K562 (cell line): ENCODE data around the gene TMED5. TPM values are rescaled to one million over a fixed set of nuclear protein-coding genes. Genes with fewer than 3 reads are reported as not detected.

Experiments used
- ATAC-seq: fragments of 200-7000 bp; cut with Tn5 transposase; 3 replicates; pipeline ENCODE4 v1.9.1; 2020; ENCODE audit warnings: moderate library complexity
- BruUV-seq: library from RNA; stranded (reverse); fragments of 400-500 nt; replicated peaks from 2 replicates; lab custom pipeline; 2021; lab: Mats Ljungman, UMichigan
- CTCF ChIA-PET: fragments of 300-600 bp; formaldehyde crosslinking; extraction: SDS; loops from one replicate; lab custom pipeline; 2021; ENCODE audit warnings: low intra/inter-chr PET ratio; lab: Yijun Ruan, JAX
- POLR2A ChIA-PET: fragments of 300-600, 350-650 bp; sonication (Branson Sonifier 250); formaldehyde crosslinking; extraction: SDS; loops from one replicate; lab custom pipeline; 2021; ENCODE audit warnings: antibody characterized with exemption, inconsistent platforms; lab: Yijun Ruan, JAX
- DNase-seq, 4 experiments: peaks; one replicate each; pipeline versions ENCODE4 v3.0.0 to v3.0.0-alpha.2; 2011 to 2018; ENCODE audit warnings: low spot score in 3 of 4, mixed read lengths in 3 of 4; ENCODE audit errors: extremely low read depth in 1 of 4
- FAIRE-seq: peaks from 2 replicates; lab custom pipeline; 2011; peaks lifted over from hg19 to GRCh38; lab: Jason Lieb, UNC
- H2AFZ ChIP-seq: 2 replicates; pipeline ENCODE4 v1.6.0; 2011; ENCODE audit warnings: low read depth, low read length, control low read depth, inconsistent platforms
- H3K27ac ChIP-seq: fragments of 200-600 bp; 3 replicates; pipeline ENCODE4 v1.8.0; 2011; ENCODE audit warnings: low read depth, mild to moderate bottlenecking, control low read depth, inconsistent platforms, low read length, moderate library complexity, mixed read lengths; ENCODE audit errors: extremely low read depth
- H3K27me3 ChIP-seq, 2 experiments: fragments of 300-600 bp in 1 of 2; 2 replicates in 1 of 2; 3 replicates in 1 of 2; pipeline versions ENCODE4 v1.6.0 to v1.8.0; 2011; ENCODE audit warnings: inconsistent platforms in 2 of 2, low read length in 2 of 2, mild to moderate bottlenecking in 1 of 2, mixed read lengths in 1 of 2, moderate library complexity in 1 of 2; ENCODE audit not compliant: control insufficient read depth in 2 of 2, insufficient read depth in 2 of 2
- H3K36me3 ChIP-seq: fragments of 300-600 bp; 3 replicates; pipeline ENCODE4 v1.8.0; 2011; ENCODE audit warnings: mild to moderate bottlenecking, low read length, inconsistent platforms; ENCODE audit not compliant: control insufficient read depth, insufficient read depth
- H3K4me1 ChIP-seq, 2 experiments: fragments of 200-600 bp in 1 of 2; replicated peaks in 1 of 2; 2 replicates in 1 of 2; 3 replicates in 1 of 2; pipeline versions ENCODE4 v1.5.1 to v1.8.0; 2011; ENCODE audit warnings: inconsistent platforms in 2 of 2, low read length in 2 of 2, mild to moderate bottlenecking in 1 of 2, mixed read lengths in 1 of 2, moderate library complexity in 1 of 2; ENCODE audit not compliant: control insufficient read depth in 2 of 2, insufficient read depth in 2 of 2
- H3K4me2 ChIP-seq: 2 replicates; pipeline ENCODE4 v1.6.1; 2011; ENCODE audit warnings: low read length, control low read depth, inconsistent platforms, mixed read lengths; ENCODE audit not compliant: insufficient read depth
- H3K4me3 ChIP-seq: fragments of 200-600 bp; sonication (generic), shearing (Covaris generic); 2 replicates; pipeline ENCODE4 v1.5.1; 2016; ENCODE audit warnings: control low read depth, inconsistent platforms
- H3K79me2 ChIP-seq: fragments of 200-600 bp; 3 replicates; pipeline ENCODE4 v1.8.0; 2011; ENCODE audit warnings: low read length, inconsistent platforms; ENCODE audit not compliant: control insufficient read depth, insufficient read depth
- H3K9ac ChIP-seq, 2 experiments: 2 replicates each; pipeline versions ENCODE4 v1.6.0 to v1.6.1; 2011; ENCODE audit warnings: low read depth in 2 of 2, low read length in 2 of 2, control low read depth in 1 of 2, inconsistent platforms in 1 of 2, mild to moderate bottlenecking in 1 of 2, mixed read lengths in 1 of 2; ENCODE audit not compliant: insufficient read depth in 1 of 2
- H3K9me1 ChIP-seq: one replicate; pipeline ENCODE4 v1.6.0; 2011; ENCODE audit warnings: inconsistent platforms, mild to moderate bottlenecking, low read length, moderate library complexity; ENCODE audit not compliant: control insufficient read depth, insufficient read depth
- H3K9me3 ChIP-seq: replicated peaks from 2 replicates; pipeline ENCODE4 v1.5.1; 2011; ENCODE audit warnings: low read depth, low read length, inconsistent platforms; ENCODE audit not compliant: control insufficient read depth, insufficient read depth
- H4K20me1 ChIP-seq: replicated peaks from 2 replicates; pipeline ENCODE4 v1.6.1; 2011; ENCODE audit warnings: low read length, inconsistent platforms, mixed read lengths; ENCODE audit not compliant: control insufficient read depth, insufficient read depth
- GABPB1 ChIP-seq: sonication (generic); formaldehyde crosslinking; IDR thresholded peaks from 2 replicates; pipeline ENCODE4 v1.8.0; 2022; ENCODE audit warnings: mild to moderate bottlenecking, missing genetic modification reagents
- JUND ChIP-seq, 2 experiments: IDR thresholded peaks; 2 replicates in 1 of 2; 3 replicates in 1 of 2; pipeline ENCODE4 v1.6.1; 2011; ENCODE audit warnings: borderline replicate concordance in 2 of 2, low read depth in 2 of 2, low read length in 2 of 2, improper control_type of control experiment in 1 of 2, missing biosample characterization in 1 of 2, missing genetic modification characterization in 1 of 2, missing genetic modification reagents in 1 of 2
- KDM4B ChIP-seq, 2 experiments: fragments of 450-650 bp in 1 of 2; sonication (generic) in 1 of 2; IDR thresholded peaks; 2 replicates each; pipeline ENCODE4 v1.6.1; 2016 to 2017; ENCODE audit warnings: borderline replicate concordance in 2 of 2, antibody characterized with exemption in 1 of 2, low read depth in 1 of 2, mild to moderate bottlenecking in 1 of 2
- KLF13 ChIP-seq: fragments of 450-650 bp; IDR thresholded peaks from 2 replicates; pipeline ENCODE4 v1.6.1; 2016; ENCODE audit warnings: missing genetic modification characterization, low read depth, mild to moderate bottlenecking, missing compliant biosample characterization, moderate library complexity, borderline replicate concordance
- RUNX1 ChIP-seq: sonication (generic); IDR thresholded peaks from 2 replicates; pipeline ENCODE4 v1.6.1; 2016; ENCODE audit warnings: antibody characterized with exemption, low read depth
- SMARCA4 ChIP-seq: fragments of 450-650 bp; IDR thresholded peaks from 2 replicates; pipeline ENCODE4 v1.6.1; 2016
- WGBS: fragments of 100-300 bp; shearing (Covaris generic); methylation state at CpG from one replicate; pipeline ENCODE4 v1.1.6; 2016; ENCODE audit warnings: low coverage, mixed read lengths; ENCODE audit not compliant: insufficient coverage; ENCODE audit errors: missing lambda C conversion rate; 5-methylcytosine and 5-hydroxymethylcytosine counted together
- in situ Hi-C: fragments of 300-500 bp; cut with MboI; formaldehyde crosslinking; loops from 4 replicates; pipeline ENCODE4 v1.15.0; 2018; ENCODE audit warnings: inconsistent platforms, mixed read lengths
- intact Hi-C: fragments of 100-400 bp; cut with micrococcal nuclease; formaldehyde crosslinking; loops from 2 replicates; pipeline ENCODE4 v1.14.2; 2022
- polyA plus RNA-seq, 8 experiments: library from polyadenylated mRNA; depleted of rRNA in 4 of 8; stranded (reverse) in 5 of 8; unstranded in 3 of 8; fragments of >200 nt; fragmentation: Nextera tagmentation in 2 of 8; fragmentation: Illumina TruSeq in 1 of 8; extraction: Ambion mirVana in 2 of 8; extraction: Trizol in 1 of 8; gene quantifications; 2 replicates each; pipeline versions ENCODE4 v1.2.1 to v1.2.3, GENCODE V29; 2011 to 2014; ENCODE audit warnings: inconsistent platforms in 1 of 8, missing spikeins in 1 of 8
- total RNA-seq, 7 experiments: library from RNA; depleted of rRNA in 6 of 7; stranded (reverse); fragments of >200 nt in 6 of 7; fragmentation: Illumina TruSeq in 2 of 7; extraction: Trizol in 2 of 7; gene quantifications; 2 replicates each; pipeline versions ENCODE4 v1.2.1 to v1.2.3, GENCODE V29; 2011 to 2021; ENCODE audit warnings: low replicate concordance in 1 of 7
- TF ChIP-seq, protein P1 (sequence below): sonication (generic); formaldehyde crosslinking; IDR thresholded peaks from 2 replicates; pipeline ENCODE4 v1.8.0; 2022; ENCODE audit warnings: mild to moderate bottlenecking, missing genetic modification reagents
- TF ChIP-seq, protein P2 (sequence below), 2 experiments: fragments of 450-650 bp in 1 of 2; sonication (generic) in 1 of 2; formaldehyde crosslinking in 1 of 2; IDR thresholded peaks in 1 of 2; conservative IDR thresholded peaks in 1 of 2; 2 replicates each; pipeline versions ENCODE4 v1.6.1 to v1.8.1; 2016 to 2023; ENCODE audit warnings: mild to moderate bottlenecking in 2 of 2, moderate library complexity in 2 of 2, inconsistent platforms in 1 of 2, missing genetic modification reagents in 1 of 2
- TF ChIP-seq, protein P3 (sequence below), 2 experiments: fragments of 450-650 bp; formaldehyde crosslinking in 1 of 2; IDR thresholded peaks; 2 replicates each; pipeline versions ENCODE4 v1.4.0 to v1.6.1; 2014 to 2020; ENCODE audit warnings: mild to moderate bottlenecking in 2 of 2, borderline replicate concordance in 1 of 2, low read depth in 1 of 2

Gene TMED5
- total and polyA plus RNA-seq, 9 of the 15 experiments (the other 6 are each of a cell fraction or from before 2014, with no cell fraction given) = 28.7 to 83.7 (median 67.2) TPM

DNA sequence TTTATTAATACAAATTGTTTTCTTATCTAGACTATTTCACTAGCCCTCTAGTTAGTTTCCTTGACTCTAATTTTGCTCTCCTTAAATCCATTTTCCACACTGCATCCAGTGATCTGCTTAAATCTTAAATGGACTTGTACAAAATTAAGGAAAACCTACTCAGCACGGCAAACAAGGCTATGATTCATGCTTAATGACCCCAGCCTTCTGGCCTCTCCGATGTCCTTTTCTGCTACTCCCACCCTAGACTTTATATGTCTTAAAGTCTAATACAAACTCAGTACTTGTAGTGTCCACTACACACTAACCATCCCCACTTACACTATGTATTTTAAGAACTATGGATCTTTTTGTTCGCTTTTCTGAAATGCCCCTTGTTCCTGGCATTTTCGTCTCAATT lies 2.2 kb downstream of the TMED5 start:
- Histone ChIP-seq H3K9me1 (no peaks in the 10 kb centered on the region), H3K9ac (peak overlapping the region in 1 of 2 experiments; percentile 91; a peak in 2 of 4 replicates), H3K79me2 (peaks cover 93% of the 10 kb centered on the region), H3K9me3 (no peaks in the 10 kb centered on the region), H2AFZ (0 out of 2 replicates have a peak overlapping the region, but pooled peaks have one; percentile 8), H3K27ac (peak overlapping the region; percentile 97)
- CTCF ChIA-PET = no interaction called here
- 0 out of 3 replicates have a peak, but pooled peaks have one; percentile 1 for ATAC-seq
- WGBS = 0% methylated on average over 4 of the region's 4 CpGs
- TF ChIP-seq SMARCA4 (0 out of 2 replicates have a peak, but pooled peaks have one; percentile 15), GABPB1 (CRISPR knock-in tag) (no peak), JUND (IDR thresholded peaks at IDR 0.05; ENCODE audit: borderline replicate concordance, low read depth, low read length) (peak; percentile 63; the same call in 1 of the 2 replicates), JUND (tag; IDR thresholded peaks at IDR 0.05; ENCODE audit: borderline replicate concordance, low read depth, low read length) (no peak; the same call in 2 of the 3 replicates), KDM4B (IDR thresholded peaks at IDR 0.05; ENCODE audit: borderline replicate concordance in 2 of 2, low read depth in 1 of 2) (no peak), KLF13 (tag) (no peak), RUNX1 (no peak)
- TF ChIP-seq, protein P1, sequence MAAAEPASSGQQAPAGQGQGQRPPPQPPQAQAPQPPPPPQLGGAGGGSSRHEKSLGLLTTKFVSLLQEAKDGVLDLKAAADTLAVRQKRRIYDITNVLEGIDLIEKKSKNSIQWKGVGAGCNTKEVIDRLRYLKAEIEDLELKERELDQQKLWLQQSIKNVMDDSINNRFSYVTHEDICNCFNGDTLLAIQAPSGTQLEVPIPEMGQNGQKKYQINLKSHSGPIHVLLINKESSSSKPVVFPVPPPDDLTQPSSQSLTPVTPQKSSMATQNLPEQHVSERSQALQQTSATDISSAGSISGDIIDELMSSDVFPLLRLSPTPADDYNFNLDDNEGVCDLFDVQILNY = no peak
- TF ChIP-seq, protein P2, sequence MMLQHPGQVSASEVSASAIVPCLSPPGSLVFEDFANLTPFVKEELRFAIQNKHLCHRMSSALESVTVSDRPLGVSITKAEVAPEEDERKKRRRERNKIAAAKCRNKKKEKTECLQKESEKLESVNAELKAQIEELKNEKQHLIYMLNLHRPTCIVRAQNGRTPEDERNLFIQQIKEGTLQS (IDR thresholded peaks at IDR 0.05) = peak; percentile 25
- TF ChIP-seq, protein P2 (CRISPR knock-in tag; conservative IDR thresholded peaks at IDR 0.05) = no peak
- TF ChIP-seq, protein P3, sequence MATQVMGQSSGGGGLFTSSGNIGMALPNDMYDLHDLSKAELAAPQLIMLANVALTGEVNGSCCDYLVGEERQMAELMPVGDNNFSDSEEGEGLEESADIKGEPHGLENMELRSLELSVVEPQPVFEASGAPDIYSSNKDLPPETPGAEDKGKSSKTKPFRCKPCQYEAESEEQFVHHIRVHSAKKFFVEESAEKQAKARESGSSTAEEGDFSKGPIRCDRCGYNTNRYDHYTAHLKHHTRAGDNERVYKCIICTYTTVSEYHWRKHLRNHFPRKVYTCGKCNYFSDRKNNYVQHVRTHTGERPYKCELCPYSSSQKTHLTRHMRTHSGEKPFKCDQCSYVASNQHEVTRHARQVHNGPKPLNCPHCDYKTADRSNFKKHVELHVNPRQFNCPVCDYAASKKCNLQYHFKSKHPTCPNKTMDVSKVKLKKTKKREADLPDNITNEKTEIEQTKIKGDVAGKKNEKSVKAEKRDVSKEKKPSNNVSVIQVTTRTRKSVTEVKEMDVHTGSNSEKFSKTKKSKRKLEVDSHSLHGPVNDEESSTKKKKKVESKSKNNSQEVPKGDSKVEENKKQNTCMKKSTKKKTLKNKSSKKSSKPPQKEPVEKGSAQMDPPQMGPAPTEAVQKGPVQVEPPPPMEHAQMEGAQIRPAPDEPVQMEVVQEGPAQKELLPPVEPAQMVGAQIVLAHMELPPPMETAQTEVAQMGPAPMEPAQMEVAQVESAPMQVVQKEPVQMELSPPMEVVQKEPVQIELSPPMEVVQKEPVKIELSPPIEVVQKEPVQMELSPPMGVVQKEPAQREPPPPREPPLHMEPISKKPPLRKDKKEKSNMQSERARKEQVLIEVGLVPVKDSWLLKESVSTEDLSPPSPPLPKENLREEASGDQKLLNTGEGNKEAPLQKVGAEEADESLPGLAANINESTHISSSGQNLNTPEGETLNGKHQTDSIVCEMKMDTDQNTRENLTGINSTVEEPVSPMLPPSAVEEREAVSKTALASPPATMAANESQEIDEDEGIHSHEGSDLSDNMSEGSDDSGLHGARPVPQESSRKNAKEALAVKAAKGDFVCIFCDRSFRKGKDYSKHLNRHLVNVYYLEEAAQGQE (IDR thresholded peaks at IDR 0.05; ENCODE audit: borderline replicate concordance) = no peak
- TF ChIP-seq, protein P3 (CRISPR knock-in tag; IDR thresholded peaks at IDR 0.05; ENCODE audit: low read depth) = no peak
- TF ChIP-seq, all 486 proteins: peak for 3
- in situ Hi-C loops (no loop called here), intact Hi-C loops (loop anchor here (5.0 kb wide), 1 partner anchor 169 kb away; the partner anchor contains the start of gene DR1)
- Histone ChIP-seq H3K4me2 (peak overlapping the region; percentile 92), H4K20me1 (peaks cover 4% of the 10 kb centered on the region), H3K36me3 (peaks cover 26% of the 10 kb centered on the region), H3K4me3 (peak overlapping the region; percentile 70), H3K27me3 (no peaks in the 10 kb centered on the region), H3K4me1 (peaks cover 5 to 12% of the 10 kb centered on the region in 2 experiments; a peak in 2 of 5 replicates)
- no TSS peak for BruUV-seq
- no peak for FAIRE-seq
- POLR2A ChIA-PET = interaction anchor here (0.9 to 2.2 kb wide), 3 partner anchors 9 to 99 kb away, joined by 3 to 11 read pairs (median 5); partner anchors contain the start of gene MTF2
- peak; percentile 8 to 42 (median 16) for DNase-seq
